Activated naive CD4-positive, alpha-beta T cell treated with anti-CD3 and anti-CD28 coated beads for 36 hours (primary cell): ENCODE data around the gene PARS2. TPM values are rescaled to one million over a fixed set of nuclear protein-coding genes. Genes with fewer than 3 reads are reported as not detected.

Source experiments
- CTCF ChIA-PET: fragments of 350-600 bp; sonication (Branson Sonifier 250); formaldehyde crosslinking; loops from one replicate; lab custom pipeline; 2021; ENCODE audit warnings: antibody characterized with exemption; lab: Charles Lee
- DNase-seq: peaks from one replicate; pipeline ENCODE4 v3.0.0-alpha.2; 2020
- H3K27ac Mint-ChIP-seq: one replicate; pipeline ENCODE4 v1.8.0; 2021; ENCODE audit warnings: mild to moderate bottlenecking, mixed read lengths
- H3K27me3 Mint-ChIP-seq: one replicate; pipeline ENCODE4 v1.8.0; 2021; ENCODE audit warnings: low read depth, mixed read lengths
- H3K36me3 Mint-ChIP-seq: one replicate; pipeline ENCODE4 v1.8.0; 2021; ENCODE audit warnings: low read depth, mixed read lengths
- H3K4me1 Mint-ChIP-seq: one replicate; pipeline ENCODE4 v1.8.0; 2021; ENCODE audit warnings: low read depth, mixed read lengths
- H3K4me3 Mint-ChIP-seq: one replicate; pipeline ENCODE4 v1.8.0; 2021; ENCODE audit warnings: mild to moderate bottlenecking, moderate library complexity, mixed read lengths
- H3K9me3 Mint-ChIP-seq: one replicate; pipeline ENCODE4 v1.8.0; 2021; ENCODE audit warnings: mixed read lengths
- intact Hi-C: fragments of 100-400 bp; cut with micrococcal nuclease; formaldehyde crosslinking; loops from one replicate; pipeline ENCODE4 v1.15.1; 2023
- total RNA-seq, 2 experiments: library from RNA; stranded (reverse); gene quantifications; one replicate each; pipeline ENCODE4 v1.2.3, GENCODE V29; 2021

The PARS2 gene
- total RNA-seq, 2 experiments from 2014 or later: 3.0 to 3.1 TPM

- intact Hi-C loops: loop anchor here (1.0 to 10.0 kb wide), 9 partner anchors 42 to 1390 kb away; partner anchors contain the start of genes DHCR24, IFT25, LRP8 and LRRC42
- Mint-ChIP-seq H3K36me3 (peaks cover 15% of the 10 kb centered on the region), H3K4me3 (peak overlapping the region; percentile 92), H3K27ac (peak overlapping the region; percentile 92), H3K4me1 (peaks cover 31% of the 10 kb centered on the region), H3K9me3 (no peaks in the 10 kb centered on the region), H3K27me3 (no peaks in the 10 kb centered on the region)
- CTCF ChIA-PET: interaction anchor here (1.0 kb wide), 1 partner anchor 77 kb away, joined by 6 read pairs; no protein-coding TSS in a partner anchor
- no peak for DNase-seq
These were observed 49.3 kb downstream of the PARS2 start for GRCh38 chr1:54714881-54715492.

GRCh38 chr1:54711536-54711935, 52.8 kb downstream of the PARS2 start:
- CTCF ChIA-PET: interaction anchor here (0.6 kb wide), 1 partner anchor 10 kb away, joined by 6 read pairs; no protein-coding TSS in a partner anchor
- no peak overlapping the region for H3K27ac Mint-ChIP-seq
- DNase-seq: no peak
- intact Hi-C loops: loop anchor here (10.0 kb wide), 2 partner anchors 427 to 1387 kb away; partner anchors contain the start of gene LRP8
- H3K9me3 Mint-ChIP-seq: no peaks in the 10 kb centered on the region
- no peaks in the 10 kb centered on the region for H3K27me3 Mint-ChIP-seq
- H3K4me1 Mint-ChIP-seq: peaks cover 10% of the 10 kb centered on the region
- H3K36me3 Mint-ChIP-seq: no peaks in the 10 kb centered on the region
- no peak overlapping the region for H3K4me3 Mint-ChIP-seq

GRCh38 chr1:54710841-54711240, 53.5 kb downstream of the PARS2 start:
- CTCF ChIA-PET: no interaction called here
- no peak for DNase-seq
- Mint-ChIP-seq H3K36me3 (no peaks in the 10 kb centered on the region), H3K4me1 (peaks cover 5% of the 10 kb centered on the region), H3K27ac (no peak overlapping the region), H3K9me3 (no peaks in the 10 kb centered on the region), H3K27me3 (no peaks in the 10 kb centered on the region), H3K4me3 (no peak overlapping the region)
- intact Hi-C loops: loop anchor here (10.0 kb wide), 2 partner anchors 426 to 1386 kb away; partner anchors contain the start of gene LRP8

- H3K27me3 Mint-ChIP-seq: no peaks in the 10 kb centered on the region
- intact Hi-C loops: loop anchor here (10.0 kb wide), 2 partner anchors 426 to 1386 kb away; partner anchors contain the start of gene LRP8
- no peaks in the 10 kb centered on the region for H3K36me3 Mint-ChIP-seq
- no peak for DNase-seq
- H3K9me3 Mint-ChIP-seq: no peaks in the 10 kb centered on the region
- H3K4me3 Mint-ChIP-seq: no peak overlapping the region
- peaks cover 5% of the 10 kb centered on the region for H3K4me1 Mint-ChIP-seq
- H3K27ac Mint-ChIP-seq: no peak overlapping the region
- CTCF ChIA-PET: no interaction called here
These were observed 53.9 kb downstream of the PARS2 start for GRCh38 chr1:54710434-54710833.

GRCh38 chr1:54709547-54710292, 54.6 kb downstream of the PARS2 start:
- H3K4me3 Mint-ChIP-seq: no peak overlapping the region
- intact Hi-C loops: loop anchor here (10.0 kb wide), 2 partner anchors 425 to 1385 kb away; partner anchors contain the start of gene LRP8
- H3K4me1 Mint-ChIP-seq: no peaks in the 10 kb centered on the region
- no peaks in the 10 kb centered on the region for H3K36me3 Mint-ChIP-seq
- H3K27ac Mint-ChIP-seq: no peak overlapping the region
- H3K9me3 Mint-ChIP-seq: no peaks in the 10 kb centered on the region
- H3K27me3 Mint-ChIP-seq: no peaks in the 10 kb centered on the region
- no peak for DNase-seq
- CTCF ChIA-PET: no interaction called here

- H3K27me3 Mint-ChIP-seq: no peaks in the 10 kb centered on the region
- no peaks in the 10 kb centered on the region for H3K4me1 Mint-ChIP-seq
These were observed 55.9 kb downstream of the PARS2 start for GRCh38 chr1:54708385-54708784.

More at GRCh38 chr1:54708385-54708784, 55.9 kb downstream of the PARS2 start:
- H3K9me3 Mint-ChIP-seq: no peaks in the 10 kb centered on the region
- H3K36me3 Mint-ChIP-seq: no peaks in the 10 kb centered on the region
- CTCF ChIA-PET: no interaction called here
- H3K27ac Mint-ChIP-seq: no peak overlapping the region
- intact Hi-C loops: no loop called here
- no peak for DNase-seq
- no peak overlapping the region for H3K4me3 Mint-ChIP-seq

Other genes with a start within 250 kb of the PARS2 start
- gene ACOT11, start 216.3 kb downstream of the PARS2 start, total RNA-seq: 1 to 10 TPM; 1.1 to 1.2 TPM
- not detected for gene FAM151A, start 141.0 kb downstream of the PARS2 start, total RNA-seq
- under 1 TPM; 0.07 to 0.10 TPM for gene MROH7, start 122.7 kb downstream of the PARS2 start, total RNA-seq
- gene TTC4, start 48.7 kb downstream of the PARS2 start, total RNA-seq: 10 to 100 TPM; 26.3 to 30.2 TPM
- 1 to 10 TPM; 6.9 to 8.6 TPM for gene TTC22, start 36.8 kb upstream of the PARS2 start, total RNA-seq
- 10 to 100 TPM; 56.3 to 64.8 TPM for gene DHCR24, start 122.7 kb upstream of the PARS2 start, total RNA-seq
- gene TMEM61, start 216.1 kb upstream of the PARS2 start, total RNA-seq: not detected
- not detected for gene BSND, start 234.4 kb upstream of the PARS2 start, total RNA-seq